Suprapubic skin (tissue), 4 donors: ENCODE results near the gene NTNG2.

Experiments used
- CTCF ChIP-seq, 2 donors: fragments of 200-600 bp in 1 of 2; fragments of 450-650 bp in 1 of 2; sonication (generic) in 1 of 2; IDR thresholded peaks; one replicate each; pipeline ENCODE4 v1.5.1; 2016 to 2019; ENCODE audit warnings: antibody characterized with exemption in 2 of 2, mild to moderate bottlenecking in 1 of 2, moderate library complexity in 1 of 2
- EP300 ChIP-seq: sonication (generic); formaldehyde crosslinking; IDR thresholded peaks from one replicate; pipeline ENCODE4 v1.6.1; 2017; ENCODE audit warnings: antibody characterized with exemption
- POLR2AphosphoS5 ChIP-seq, 3 donors: sonication (generic); formaldehyde crosslinking; IDR thresholded peaks; one replicate each; pipeline ENCODE4 v1.6.1; 2017; ENCODE audit warnings: antibody characterized with exemption in 3 of 3

GRCh38 chr9:132185073-132186009 is 23.5 kb downstream of the NTNG2 start:
- TF ChIP-seq CTCF (IDR thresholded peaks at IDR 0.05) (no peak), EP300 (no peak), POLR2AphosphoS5 (IDR thresholded peaks at IDR 0.05) (no peak)
